ACHN (cell line): ENCODE measurements around the gene STAT5A.
"Not testable (repeated sequence)": the region's sequence is repeated elsewhere in the genome, so short reads cannot be mapped to it uniquely, and the experiment has no call there.

Experiments used
- DNase-seq: peaks from one replicate; pipeline ENCODE4 v3.0.0-alpha.2; 2015
- in situ Hi-C: cut with HindIII; loops from 2 replicates; pipeline ENCODE4 v1.10.0; 2017; ENCODE audit warnings: low sequenced_read_pairs, low pct_ligation_motif_present, low pct_unique_long_range_greater_than_20kb

Gene STAT5A

GRCh38 chr17:42299913-42300312 is 11.6 kb downstream of the STAT5A start:
- in situ Hi-C loops, DNase-seq: not testable (repeated sequence)

- in situ Hi-C loops = no loop called here
- no peak for DNase-seq
Measured at GRCh38 chr17:42301022-42301421, 12.7 kb downstream of the STAT5A start.

- in situ Hi-C loops = no loop called here
- no peak for DNase-seq
Measured at GRCh38 chr17:42303694-42304093, 15.4 kb downstream of the STAT5A start.

GRCh38 chr17:42304187-42305030 is 16.1 kb downstream of the STAT5A start:
- DNase-seq = no peak
- in situ Hi-C loops = no loop called here

GRCh38 chr17:42305031-42305330 is 16.7 kb downstream of the STAT5A start:
- in situ Hi-C loops, DNase-seq: not testable (repeated sequence)

- in situ Hi-C loops = no loop called here
- DNase-seq = no peak
Measured at GRCh38 chr17:42305543-42306384, 17.5 kb downstream of the STAT5A start.

GRCh38 chr17:42306385-42306667 is 18.0 kb downstream of the STAT5A start:
- in situ Hi-C loops = no loop called here
- DNase-seq = no peak

GRCh38 chr17:42307362-42307927 is 19.1 kb downstream of the STAT5A start:
- no peak for DNase-seq
- in situ Hi-C loops = no loop called here

GRCh38 chr17:42308446-42308845 is 20.1 kb downstream of the STAT5A start:
- in situ Hi-C loops = no loop called here
- DNase-seq = no peak

- in situ Hi-C loops = no loop called here
- DNase-seq = no peak
Measured at GRCh38 chr17:42309142-42309541, 20.8 kb downstream of the STAT5A start.

- in situ Hi-C loops = loop anchor here (10.0 kb wide), 1 partner anchor 215 kb away; no protein-coding TSS in a partner anchor
Measured at GRCh38 chr17:42309986-42310786, 21.9 kb downstream of the STAT5A start.

GRCh38 chr17:42310787-42311215 is 22.5 kb downstream of the STAT5A start:
- DNase-seq = no peak

More at GRCh38 chr17:42309986-42310786, 21.9 kb downstream of the STAT5A start:
- DNase-seq = no peak

GRCh38 chr17:42311240-42312034 is 23.1 kb downstream of the STAT5A start:
- in situ Hi-C loops = loop anchor here (10.0 kb wide), 1 partner anchor 213 kb away; no protein-coding TSS in a partner anchor
- DNase-seq = no peak

More at GRCh38 chr17:42310787-42311215, 22.5 kb downstream of the STAT5A start:
- in situ Hi-C loops = loop anchor here (10.0 kb wide), 1 partner anchor 214 kb away; no protein-coding TSS in a partner anchor

GRCh38 chr17:42312035-42312284 is 23.7 kb downstream of the STAT5A start:
- in situ Hi-C loops = loop anchor here (10.0 kb wide), 1 partner anchor 213 kb away; no protein-coding TSS in a partner anchor

GRCh38 chr17:42312285-42313130 is 24.2 kb downstream of the STAT5A start:
- in situ Hi-C loops = loop anchor here (10.0 kb wide), 1 partner anchor 212 kb away; no protein-coding TSS in a partner anchor
- DNase-seq = peak; percentile 73

More at GRCh38 chr17:42312035-42312284, 23.7 kb downstream of the STAT5A start:
- no peak for DNase-seq

GRCh38 chr17:42313389-42313772 is 25.1 kb downstream of the STAT5A start:
- in situ Hi-C loops = loop anchor here (10.0 kb wide), 1 partner anchor 211 kb away; no protein-coding TSS in a partner anchor
- no peak for DNase-seq
